Right lobe of liver (tissue), 4 donors: ENCODE measurements around the gene FILIP1L.

Source experiments
- CTCF ChIP-seq, 4 donors: fragments of 200-600 bp in 3 of 4; fragments of 450-650 bp in 1 of 4; IDR thresholded peaks; one replicate each; pipeline versions ENCODE4 v1.5.1 to v1.8.0; 2016 to 2022; ENCODE audit warnings: antibody characterized with exemption in 4 of 4, mild to moderate bottlenecking in 2 of 4
- POLR2A ChIP-seq: fragments of 450-650 bp; IDR thresholded peaks from one replicate; pipeline ENCODE4 v1.6.1; 2017; ENCODE audit warnings: antibody characterized with exemption, mild to moderate bottlenecking
- donor health status: DM: no; HTN: no; CAD: no.
- donor health status: DM: no; HTN: no; CAD: no.
- donor health status: DM: no; HTN: yes; CAD: no.

- TF ChIP-seq CTCF (IDR thresholded peaks at IDR 0.05), result no peak
- TF ChIP-seq POLR2A, result no peak
These were observed 173.1 kb downstream of the FILIP1L start for GRCh38 chr3:99941211-99941610.
